Hematopoietic multipotent progenitor cell treated with erythropoietin and hydrocortisone succinate and interleukin-3 and kit ligand, for 4 days (in vitro differentiated cells): ENCODE data around the gene EXOC4.
A peak's percentile ranks its signal among the peaks of the same experiment; 100 is the strongest.
"Not testable (repeated sequence)": the region's sequence is repeated elsewhere in the genome, so short reads cannot be mapped to it uniquely, and the experiment has no call there.

Experiments
- DNase-seq: peaks from one replicate; pipeline ENCODE4 v3.0.0-alpha.2; 2015

The EXOC4 gene

DNA sequence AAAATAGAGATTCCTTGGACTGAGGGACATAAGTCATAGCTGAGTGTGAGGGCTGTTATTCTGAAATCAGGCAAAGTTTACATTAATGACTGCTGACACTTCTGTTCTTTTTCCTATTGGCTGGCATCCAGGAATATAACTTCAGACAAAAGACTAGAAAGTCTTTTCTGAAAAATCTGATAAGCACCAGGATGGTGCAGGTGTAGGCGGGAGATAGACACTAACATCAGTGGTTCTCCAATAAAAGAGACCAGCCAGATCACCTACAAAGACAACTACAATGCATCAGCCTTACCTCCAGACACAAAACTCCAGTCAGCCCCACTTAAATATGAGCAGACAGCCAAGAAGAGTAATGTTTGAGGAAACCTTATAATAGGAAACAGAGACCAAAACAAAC is 705.9 kb downstream of the EXOC4 start:
- DNase-seq = peak; percentile 8

DNA sequence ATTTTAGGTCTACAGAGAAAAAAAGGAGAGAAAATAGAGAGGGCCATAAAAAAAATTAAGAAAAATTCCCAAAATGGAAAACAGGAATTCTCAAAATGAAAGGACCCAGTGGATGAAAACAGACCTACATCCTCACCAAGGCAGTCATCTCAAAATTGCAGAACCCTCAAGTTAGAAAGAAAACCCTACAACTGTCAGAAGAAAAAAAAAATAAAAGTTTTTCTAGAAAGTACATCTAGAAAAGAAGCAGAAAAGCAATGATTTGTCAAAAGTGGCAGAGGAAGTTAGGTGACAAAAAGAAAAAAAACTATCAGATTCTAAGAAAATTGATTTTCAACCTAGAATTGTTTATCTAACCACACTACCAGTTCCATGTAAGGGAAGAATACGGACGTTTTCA is 706.6 kb downstream of the EXOC4 start:
- no peak for DNase-seq

DNA sequence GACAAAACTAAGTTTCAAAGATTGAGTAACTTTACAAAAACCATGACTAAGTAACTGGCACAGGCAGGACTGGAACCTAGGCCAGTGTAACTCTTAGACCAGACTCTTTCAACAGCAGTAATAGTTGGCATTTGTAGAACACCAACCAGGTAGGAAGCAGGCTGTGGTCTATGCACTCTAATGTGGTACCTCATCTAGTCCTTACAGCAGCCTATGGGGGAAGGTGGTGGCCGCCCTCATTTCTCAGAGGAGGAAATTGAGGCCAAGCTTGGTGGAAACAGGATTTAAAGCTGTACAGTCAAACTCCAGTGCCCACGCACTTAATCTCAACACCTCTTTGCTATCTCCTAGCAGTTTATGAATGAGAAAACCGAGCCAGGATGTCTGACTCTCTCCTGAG is 708.8 kb downstream of the EXOC4 start:
- DNase-seq = no peak

DNA sequence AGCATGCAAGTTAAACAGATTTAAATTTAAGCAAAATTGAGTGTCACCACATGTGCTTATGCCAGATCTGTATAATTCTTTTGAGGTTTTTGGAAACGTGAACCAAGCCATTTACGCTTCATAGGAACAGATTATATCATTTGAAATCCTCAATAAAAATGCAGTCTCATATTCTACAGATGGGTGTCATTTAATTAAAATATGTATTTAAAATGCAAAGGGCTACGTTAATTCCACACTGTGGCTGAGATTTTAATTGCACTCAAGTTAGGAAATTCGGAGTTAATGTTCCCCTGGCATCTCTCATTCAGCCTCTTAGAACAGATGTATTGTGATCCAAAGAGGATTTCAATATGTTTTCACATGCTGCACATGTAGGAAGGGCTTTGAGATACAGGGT is 709.8 kb downstream of the EXOC4 start:
- no peak for DNase-seq

DNA sequence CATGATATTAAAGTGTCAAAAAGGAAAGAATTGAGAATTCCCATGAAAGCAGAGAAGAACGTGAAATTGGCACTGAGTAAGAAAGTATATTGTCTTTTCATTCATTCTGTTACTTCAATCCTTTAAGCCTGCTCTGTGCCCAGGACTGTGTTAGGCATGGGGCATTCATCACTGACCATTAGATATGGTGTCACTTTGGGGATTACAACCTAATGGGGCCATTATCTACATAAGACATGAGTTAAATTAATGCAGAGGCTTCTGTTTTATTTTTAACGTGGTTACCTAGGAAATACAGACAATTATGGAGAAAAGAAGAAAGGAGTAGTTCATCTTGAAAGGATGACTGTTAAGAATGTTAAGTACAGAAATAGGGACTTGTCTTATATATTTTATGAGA is 710.8 kb downstream of the EXOC4 start:
- DNase-seq = no peak

DNA sequence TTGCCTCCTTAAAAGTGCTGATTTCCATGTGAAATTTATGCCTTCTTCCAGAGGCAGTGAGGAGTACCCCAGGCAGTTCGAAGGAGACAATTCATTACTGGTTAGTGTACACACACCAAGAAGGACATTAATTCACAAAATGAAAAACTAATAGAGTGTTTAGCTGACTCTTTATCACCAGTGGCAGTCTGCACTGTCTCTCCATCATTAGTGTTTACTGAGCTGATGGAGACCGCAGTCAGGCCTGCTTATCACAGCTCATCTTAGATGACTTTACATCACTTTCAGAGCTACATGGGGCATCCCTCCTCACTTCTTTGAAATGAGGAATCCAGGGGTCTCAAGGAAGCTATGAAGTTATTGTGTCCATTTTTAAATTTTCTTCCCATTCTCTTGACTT is 718.7 kb downstream of the EXOC4 start:
- no peak for DNase-seq

DNA sequence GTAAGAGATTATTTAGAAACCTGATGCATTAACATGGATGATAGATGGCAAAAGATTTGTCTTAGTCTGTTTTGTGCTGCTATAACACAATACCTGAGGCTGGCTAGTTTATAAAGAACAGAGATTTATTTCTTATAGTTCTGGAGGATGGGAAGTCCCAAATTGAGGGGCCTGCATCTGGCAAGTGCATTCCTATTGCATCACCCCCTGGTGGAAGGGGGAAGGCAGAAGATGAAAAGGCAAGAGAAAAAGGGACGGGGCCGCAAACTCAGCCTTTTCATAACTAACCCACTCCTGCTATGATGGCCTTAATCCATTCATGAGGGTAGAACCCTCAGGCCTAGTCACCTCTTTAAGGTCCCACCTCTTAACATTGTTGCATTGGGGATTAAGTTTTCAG is 720.8 kb downstream of the EXOC4 start:
- no peak for DNase-seq

DNA sequence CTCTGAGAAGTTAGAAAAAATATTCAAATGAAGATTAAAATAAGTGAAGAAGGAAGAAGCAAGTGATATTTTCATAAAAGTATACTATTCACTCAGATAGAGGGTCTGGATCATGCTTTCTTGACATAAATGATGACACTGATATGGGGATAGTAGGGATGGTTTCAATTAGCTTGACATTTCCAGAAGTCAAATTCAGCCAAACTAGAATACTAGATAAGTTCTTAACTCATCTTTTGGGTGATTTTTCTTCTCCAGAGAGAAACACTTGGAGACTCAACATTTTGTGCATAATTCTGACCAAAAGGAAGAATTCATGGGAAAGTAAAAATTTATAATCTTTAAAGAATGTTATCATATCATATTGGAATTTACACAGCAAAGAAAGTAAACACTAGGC is 722.3 kb downstream of the EXOC4 start:
- DNase-seq = no peak

DNA sequence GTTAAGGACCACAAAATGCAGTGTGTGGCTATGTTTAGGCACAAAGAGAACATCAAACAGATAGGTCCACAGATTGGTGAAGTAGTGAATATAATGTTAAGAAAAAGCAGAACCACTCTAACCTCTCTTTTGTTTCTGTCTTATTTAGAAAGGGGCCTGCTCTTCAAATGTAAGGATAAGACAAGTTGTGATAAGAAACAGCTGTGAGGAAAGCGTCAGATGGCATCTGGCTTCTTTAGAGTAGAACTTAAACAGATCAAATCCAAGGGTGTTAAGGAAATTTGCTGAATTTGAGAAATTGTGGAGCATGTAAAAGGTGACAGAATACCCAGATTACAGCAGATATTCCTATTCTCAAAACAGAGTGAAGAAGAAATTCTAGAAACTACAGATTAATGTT is 723.3 kb downstream of the EXOC4 start:
- DNase-seq = no peak

DNA sequence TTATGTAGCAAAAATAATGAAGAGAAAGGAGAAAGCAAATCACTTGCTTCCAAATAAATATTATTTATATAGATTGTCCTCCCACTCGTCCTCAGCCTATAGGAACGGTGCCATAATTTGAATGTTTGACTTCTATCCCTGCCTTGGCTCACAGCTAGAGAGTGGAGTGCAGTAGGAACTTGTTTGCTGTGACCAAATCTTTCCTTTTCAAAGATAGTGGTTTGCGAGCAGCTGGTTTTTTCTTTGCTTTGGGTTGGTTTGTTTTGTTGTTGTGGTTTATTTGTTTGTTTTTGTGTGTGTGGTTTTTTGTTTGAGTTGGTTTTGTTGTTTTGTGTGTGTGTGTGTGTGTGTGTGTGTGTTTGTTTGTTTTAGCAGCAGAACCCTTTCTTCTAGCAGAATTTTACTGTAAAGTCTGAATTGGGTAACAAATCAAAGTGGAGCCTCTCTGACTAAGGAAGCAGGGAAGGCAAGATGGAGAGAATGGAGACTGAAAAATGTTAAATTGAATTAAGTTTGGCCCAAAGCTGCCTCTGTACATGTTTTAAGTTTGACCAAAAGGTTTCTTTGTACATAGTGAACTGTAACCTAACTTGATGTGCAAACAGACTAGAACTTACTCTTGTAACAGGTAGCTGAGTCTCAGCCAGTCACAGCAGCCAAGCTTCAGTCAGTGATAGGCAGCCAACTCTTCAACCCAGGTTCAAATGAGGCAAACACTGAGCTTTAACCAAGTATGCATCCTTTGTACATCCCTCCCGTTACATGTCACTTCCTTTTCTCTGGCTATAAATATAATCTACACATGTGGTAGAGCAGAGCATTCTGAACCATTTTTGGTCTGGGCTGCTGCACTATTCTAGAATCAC is 724.8 kb downstream of the EXOC4 start:
- DNase-seq = no peak

DNA sequence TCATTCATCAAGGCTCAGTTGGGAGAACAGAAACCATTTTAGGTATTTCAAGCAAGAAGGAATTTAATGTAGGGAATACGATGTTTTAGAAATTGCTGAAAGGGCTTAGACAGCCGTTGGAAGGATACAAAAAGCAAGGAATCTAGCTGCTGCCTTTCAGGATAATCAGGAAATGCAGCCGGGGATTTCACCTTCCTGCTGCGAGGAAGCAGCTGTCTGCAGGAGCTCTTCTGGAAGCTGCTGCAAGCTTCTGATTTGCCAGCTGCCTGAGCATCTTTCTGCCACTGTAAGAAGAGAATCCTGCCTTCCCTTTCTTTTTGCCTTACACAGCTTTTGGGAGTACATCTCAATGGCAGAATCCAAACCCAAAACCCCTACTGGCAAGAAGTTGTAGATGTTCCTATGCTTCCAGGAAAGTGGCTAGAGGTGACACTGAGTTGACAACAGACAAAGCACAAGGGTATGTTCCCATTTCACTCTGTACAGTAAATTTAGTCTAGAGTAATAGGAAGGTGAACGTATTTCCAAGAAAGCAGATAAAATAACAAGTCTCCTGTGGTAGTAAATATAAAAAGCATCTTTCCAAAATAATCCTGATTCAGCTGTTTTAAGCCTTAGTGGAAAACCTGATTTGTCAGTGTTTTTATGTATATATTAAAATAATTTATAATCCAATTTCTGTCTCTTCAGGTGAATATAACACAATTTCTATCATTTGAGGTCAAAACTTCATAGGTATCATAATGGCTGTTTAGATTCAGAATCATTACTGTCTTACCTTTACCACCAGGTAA is 725.8 kb downstream of the EXOC4 start:
- DNase-seq = no peak

DNA sequence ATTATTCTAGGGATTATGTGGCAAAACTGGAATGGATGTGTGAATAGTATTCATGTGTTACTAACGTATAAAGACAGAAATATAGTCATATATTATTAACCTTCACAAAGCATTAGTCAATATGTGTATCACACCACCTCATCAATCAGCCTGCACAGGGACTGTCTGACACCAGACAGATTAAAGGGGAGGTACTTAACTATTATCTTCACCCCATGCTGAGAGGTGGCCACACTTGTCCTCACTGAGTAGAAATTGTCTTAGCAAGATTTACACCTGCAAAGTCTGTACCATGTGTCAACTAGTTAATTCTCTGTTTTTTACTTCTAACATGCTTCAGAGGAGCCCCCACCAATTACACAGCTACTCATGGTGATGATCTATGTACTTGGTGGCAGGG is 727.9 kb downstream of the EXOC4 start:
- DNase-seq = no peak

DNA sequence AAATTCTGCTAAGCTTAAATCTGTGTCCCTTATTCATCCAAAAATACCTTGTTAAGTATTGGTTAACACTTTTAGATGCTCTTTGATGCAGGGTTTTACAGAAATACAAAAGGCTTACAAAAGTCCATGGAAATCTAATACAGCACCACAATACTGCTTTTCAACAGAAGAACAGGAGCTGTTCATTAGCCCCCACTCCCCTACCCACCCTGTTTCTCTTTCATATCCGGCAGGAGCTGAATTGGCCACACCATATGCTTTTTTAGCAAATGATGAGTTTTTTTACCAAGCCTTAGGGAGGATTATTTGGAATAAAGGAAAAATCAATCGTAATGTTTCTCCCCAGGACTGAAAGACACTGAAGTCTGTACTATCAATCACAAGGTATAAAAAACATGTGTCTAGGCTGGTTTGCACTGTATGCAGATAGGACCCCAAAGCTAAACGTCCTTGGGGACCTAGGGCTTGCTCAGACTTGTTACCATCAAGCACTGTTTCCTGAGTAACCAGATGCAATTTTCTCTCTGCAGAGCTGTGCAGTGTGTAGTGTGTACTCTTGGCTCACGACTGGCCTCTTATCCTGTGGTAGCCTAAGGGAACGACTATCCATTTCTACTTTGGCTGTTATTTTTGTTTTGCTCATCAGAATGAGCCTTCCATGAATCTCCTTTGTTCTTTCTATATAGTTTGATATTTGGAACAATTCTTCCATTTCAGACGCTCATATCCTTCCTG is 731.0 kb downstream of the EXOC4 start:
- no peak for DNase-seq

DNA sequence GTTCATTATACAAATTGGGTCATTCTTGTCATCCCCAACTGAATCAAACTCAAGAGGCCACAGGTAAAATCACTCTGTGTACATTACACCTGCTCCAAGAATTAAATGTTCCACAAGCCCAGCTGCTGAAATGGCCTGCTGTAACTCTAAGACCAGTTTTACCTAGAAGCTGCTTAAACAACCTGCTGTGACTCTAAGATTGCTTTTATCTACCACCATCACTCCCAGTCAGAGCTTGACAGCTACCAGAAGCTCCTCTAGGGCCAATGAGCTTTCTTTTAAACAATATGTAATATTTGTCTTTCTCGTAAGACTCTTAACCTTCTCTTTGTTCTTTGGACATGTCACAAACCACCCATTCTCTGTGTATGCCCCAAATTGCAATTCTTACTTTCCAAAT is 732.4 kb downstream of the EXOC4 start:
- DNase-seq = peak; percentile 7

DNA sequence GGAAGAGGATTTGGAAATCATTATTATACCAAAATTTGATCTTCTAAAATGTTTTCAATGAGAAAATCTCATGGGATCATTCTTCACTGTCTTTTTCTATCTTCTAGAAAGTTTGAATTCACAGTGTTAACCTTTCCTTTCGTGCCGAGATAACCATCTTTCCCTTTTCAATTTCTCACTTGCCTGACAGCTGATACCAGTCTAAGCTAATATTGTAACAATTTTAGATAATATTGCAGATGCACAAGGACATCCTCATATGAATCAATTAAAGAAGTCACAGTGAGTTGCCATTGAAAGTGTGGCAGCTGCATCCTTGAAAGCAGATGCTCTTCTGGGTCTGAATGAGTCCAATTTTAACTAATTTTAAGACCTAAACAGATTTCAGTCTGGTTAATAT is 734.7 kb downstream of the EXOC4 start:
- DNase-seq = no peak

DNA sequence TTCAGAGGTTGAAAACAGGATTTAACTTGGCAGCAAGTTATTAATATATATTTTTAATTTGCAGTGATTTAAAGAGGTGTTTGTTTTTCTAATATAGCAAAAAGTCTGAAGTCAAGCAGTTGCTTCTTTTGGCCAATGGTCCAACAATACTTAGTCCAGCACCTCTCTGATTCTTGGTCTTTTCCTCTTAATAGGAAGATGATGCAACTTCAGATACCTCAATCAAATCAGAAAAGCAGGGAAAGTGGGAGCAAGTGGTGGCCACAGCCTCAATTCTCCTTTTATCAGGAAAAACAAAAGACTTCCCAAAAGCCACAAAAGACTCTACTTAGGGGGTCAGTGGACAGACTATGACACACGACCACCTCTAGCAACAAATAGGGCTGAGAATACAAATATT is 740.7 kb downstream of the EXOC4 start:
- DNase-seq = no peak

DNA sequence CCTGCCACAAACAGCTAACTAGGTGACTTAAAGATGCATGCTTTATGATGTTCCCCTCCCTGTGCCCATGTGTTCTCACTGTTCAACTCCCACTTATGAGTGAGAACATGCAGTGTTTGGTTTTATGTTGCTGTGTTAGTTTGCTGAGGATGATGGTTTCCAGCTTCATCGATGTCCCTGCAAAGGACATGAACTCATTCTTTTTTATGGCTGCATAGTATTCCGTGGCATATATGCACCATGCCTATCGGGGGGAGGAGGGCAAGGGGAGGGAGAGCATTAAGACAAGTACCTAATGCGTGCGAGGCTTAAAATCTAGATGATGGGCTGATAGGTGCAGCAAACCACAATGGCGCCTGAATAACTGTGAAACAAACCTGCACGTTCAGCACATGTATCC is 741.2 kb downstream of the EXOC4 start:
- DNase-seq = not testable (repeated sequence)

DNA sequence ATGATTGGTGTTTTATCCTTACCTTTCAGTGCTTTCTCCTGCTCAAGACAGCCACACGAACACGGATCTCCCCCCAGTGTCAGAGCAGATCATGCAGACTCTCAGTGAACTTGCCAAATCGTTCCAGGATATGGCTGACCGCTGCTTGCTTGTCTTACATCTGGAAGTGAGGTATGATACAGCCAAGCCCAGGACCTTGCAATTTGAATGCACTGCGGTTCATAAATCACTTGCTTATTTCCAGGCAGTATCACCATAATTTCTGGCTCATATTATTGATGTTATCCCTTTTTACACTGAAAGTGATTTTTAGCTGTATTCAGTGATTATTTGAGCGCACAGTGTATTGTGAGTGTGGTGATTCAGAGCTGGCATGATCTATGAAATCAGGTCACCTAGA is 744.6 kb downstream of the EXOC4 start:
- no peak for DNase-seq

DNA sequence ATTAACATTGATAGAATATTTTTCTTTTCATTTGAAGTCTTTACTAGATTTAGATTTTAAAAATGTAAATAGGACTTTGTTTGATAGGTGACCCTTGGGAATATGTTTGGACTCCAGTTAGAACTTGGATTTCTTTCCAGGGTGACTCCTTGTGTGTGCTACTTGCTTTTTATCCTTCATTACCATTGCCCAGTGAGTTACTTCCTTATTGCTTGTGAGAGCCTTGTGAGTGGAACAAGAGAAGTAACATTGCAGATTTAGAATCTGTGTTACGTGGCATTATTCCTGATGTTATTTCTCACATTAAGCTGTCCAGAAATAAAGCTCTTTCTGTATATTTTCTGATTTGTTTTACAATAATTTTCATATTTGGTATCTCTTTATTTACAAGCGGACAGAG is 746.3 kb downstream of the EXOC4 start:
- DNase-seq = no peak

DNA sequence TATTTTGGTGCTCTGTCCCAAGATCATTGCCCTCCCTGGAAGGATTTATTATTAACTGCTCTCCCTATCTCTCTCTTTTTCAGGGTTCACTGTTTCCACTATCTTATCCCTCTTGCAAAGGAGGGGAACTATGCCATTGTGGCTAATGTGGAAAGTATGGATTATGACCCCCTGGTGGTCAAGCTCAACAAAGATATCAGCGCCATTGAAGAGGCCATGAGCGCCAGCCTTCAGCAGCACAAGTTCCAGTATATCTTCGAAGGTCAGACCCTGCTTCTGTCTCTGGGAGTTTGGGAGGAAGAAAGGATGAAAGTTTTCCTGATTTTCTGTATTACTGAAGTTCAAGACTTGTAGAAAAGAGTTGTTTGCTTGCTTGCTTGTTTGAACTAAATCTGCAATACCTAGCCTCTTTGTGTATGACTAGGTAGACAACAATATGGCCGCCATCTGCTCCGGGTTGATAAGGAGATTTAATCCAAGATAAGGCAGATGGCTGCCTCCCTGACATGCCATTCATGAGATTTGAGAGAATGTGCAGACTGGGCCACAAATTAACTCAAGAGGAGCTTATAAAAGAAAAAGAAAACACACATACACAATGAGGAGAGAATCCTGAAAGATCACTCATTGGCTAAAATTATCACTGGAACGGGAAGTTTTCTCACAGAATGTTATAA is 752.1 kb downstream of the EXOC4 start:
- DNase-seq = peak; percentile 11

DNA sequence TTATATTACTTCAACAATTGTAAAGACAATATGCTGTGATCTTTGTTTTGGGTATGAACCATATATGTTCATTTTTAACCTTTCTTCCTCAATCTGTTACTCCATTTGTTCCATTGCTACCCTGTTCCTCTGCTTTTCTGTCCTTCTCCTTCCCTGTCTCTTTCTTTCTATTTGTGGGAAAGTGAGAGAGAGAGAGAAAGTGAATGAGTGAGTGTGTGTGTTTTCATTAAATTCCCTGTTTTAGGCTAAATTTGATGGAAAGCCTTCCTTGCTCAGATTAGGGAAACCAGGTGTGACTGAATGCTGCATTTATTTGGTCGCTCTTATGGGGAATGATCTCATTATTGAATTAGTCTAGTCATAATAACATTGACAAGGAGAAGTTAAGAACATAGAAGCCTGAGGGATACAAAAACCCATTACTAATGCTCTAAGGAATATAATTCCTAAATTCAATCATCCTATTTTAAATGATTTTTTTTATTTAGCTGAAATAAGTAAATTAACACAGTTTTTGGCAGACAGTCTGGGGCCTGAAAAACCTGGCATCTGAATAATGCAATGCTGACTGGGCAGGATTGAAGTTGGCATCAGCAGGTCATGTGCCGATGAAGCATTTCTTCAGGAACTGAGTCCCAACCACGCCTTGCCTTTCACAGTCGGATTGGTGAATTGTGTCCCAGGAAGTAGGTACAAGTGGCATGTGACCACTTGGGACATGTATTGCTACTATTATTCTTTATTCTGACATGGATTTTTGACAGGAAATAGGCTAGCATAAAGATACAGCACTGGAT is 756.6 kb downstream of the EXOC4 start:
- DNase-seq = no peak

DNA sequence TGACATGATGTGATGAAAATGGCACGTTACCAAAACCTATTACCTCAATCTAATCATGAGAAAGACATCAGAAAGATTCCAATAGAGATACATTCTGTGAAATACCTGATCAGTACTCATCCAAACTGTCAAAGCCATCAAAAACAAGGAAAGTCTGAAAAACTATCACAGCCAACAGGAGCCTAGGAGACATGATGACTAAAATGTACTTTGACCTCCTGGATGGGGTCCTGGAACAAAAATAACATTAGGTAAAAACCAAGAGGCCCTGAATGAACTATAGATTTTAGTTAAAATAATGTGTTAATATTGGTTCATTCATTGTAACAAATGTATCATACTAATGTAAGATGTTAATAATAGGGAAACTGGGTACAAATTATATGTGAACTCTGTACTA is 760.4 kb downstream of the EXOC4 start:
- DNase-seq = no peak
